ENCODE measurements around the gene FASTK. TPM values are rescaled to one million over a fixed set of nuclear protein-coding genes. Genes with fewer than 3 reads are reported as not detected.

Gene FASTK
- total and polyA plus RNA-seq, 2 donors (not counting 3 experiments of a cell fraction or from before 2014, with no cell fraction given) = 73.3 to 113 TPM

DNA sequence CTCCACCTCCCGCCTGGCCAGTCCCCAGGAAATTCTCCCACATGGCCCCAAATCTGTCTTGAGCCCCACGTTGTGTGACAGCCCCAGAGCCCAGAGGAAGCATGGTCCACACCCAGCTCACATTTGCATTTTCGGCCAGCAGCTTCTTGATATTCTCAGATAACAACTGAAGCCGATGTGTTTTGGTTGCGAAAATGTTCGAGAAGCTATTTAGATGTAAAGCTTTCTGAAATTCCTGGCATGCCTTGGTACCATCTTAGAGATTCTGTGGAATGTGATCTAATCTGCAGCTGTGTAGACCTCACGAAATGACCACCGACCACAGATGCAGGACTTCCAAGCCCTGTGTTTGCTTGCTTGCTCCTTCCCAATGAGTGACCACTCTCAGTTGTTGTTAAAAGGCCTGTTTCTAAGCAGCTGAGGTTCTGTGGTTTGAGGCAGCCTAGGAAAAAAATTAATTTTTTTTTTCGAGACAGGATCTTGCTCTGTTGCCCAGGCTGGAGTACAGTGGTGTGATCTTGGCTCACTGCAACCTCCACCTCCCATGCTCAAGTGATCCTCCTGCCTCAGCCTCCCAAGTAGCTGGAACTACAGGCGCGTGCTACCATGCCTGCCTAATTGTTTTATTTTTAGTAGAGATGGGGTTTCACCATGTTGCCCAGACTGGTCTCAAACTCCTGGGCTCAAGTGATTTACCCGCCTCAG lies 12.4 kb downstream of the FASTK start:
- H3K9me3 ChIP-seq (replicated peaks; ENCODE audit: control insufficient read depth, insufficient read depth, low read length) = no peaks in the 10 kb centered on the region
- H3K4me3 ChIP-seq (replicated peaks in 1 of 3; ENCODE audit: insufficient read depth in 1 of 3, low read depth in 1 of 3, low read length in 3 of 3) = no peak overlapping the region
- H3K4me2 ChIP-seq (ENCODE audit: insufficient read depth, low read length) = no peak overlapping the region
- DNase-seq (ENCODE audit: low read depth, low spot score) (no peak), FAIRE-seq (no peak)
- H3K27me3 ChIP-seq (ENCODE audit: control insufficient read depth in 2 of 2, insufficient read depth in 2 of 2, low read length in 2 of 2) = no peaks in the 10 kb centered on the region
- intact Hi-C loops (cut with micrococcal nuclease) (no loop called here), dilution Hi-C loops (cut with MboI; ENCODE audit: extremely low pct_ligation_motif_present, low sequenced_read_pairs) (no loop called here)
- H3K27ac ChIP-seq (ENCODE audit: insufficient read depth, low read depth, low read length) = no peak overlapping the region
- peaks cover 2% of the 10 kb centered on the region for H3K79me2 ChIP-seq (ENCODE audit: control insufficient read depth, insufficient read depth, low read length)
- H3K9me1 ChIP-seq (replicated peaks; ENCODE audit: control insufficient read depth, extremely low read depth, insufficient read depth, low read length) = no peaks in the 10 kb centered on the region
- no peak overlapping the region for H2AFZ ChIP-seq (ENCODE audit: low read depth, low read length)
- CTCF ChIA-PET = interaction anchor here (0.9 to 1.3 kb wide), 2 partner anchors 8 to 82 kb away, joined by 3 read pairs; no protein-coding TSS in a partner anchor
- H4K20me1 ChIP-seq (replicated peaks; ENCODE audit: control insufficient read depth, extremely low read depth, insufficient read depth, low read length) = no peaks in the 10 kb centered on the region
- H3K4me1 ChIP-seq (ENCODE audit: control insufficient read depth, extremely low read depth, insufficient read depth, low read length) = no peaks in the 10 kb centered on the region
- BruUV-seq (replicated peaks) = no TSS peak
- no peak overlapping the region for H3K9ac ChIP-seq (replicated peaks; ENCODE audit: extremely low read depth, insufficient read depth, low read length)
- POLR2A ChIA-PET = interaction anchor here (1.8 kb wide), 1 partner anchor 12 kb away, joined by 7 read pairs; the partner anchor contains the start of gene FASTK
- TF ChIP-seq GATA2 (IDR thresholded peaks at IDR 0.05; ENCODE audit: insufficient read depth, insufficient read length, low read depth, low read length) = no peak
- no peak for TF ChIP-seq POLR2AphosphoS5 (IDR thresholded peaks at IDR 0.05; ENCODE audit: insufficient read depth, low read depth, low read length)
- no peak for TF ChIP-seq JUN (IDR thresholded peaks at IDR 0.05; ENCODE audit: borderline replicate concordance, insufficient read depth, insufficient read length, low read depth)
- TF ChIP-seq MYC (IDR thresholded peaks at IDR 0.05; ENCODE audit: low read depth, low read length) = no peak
- TF ChIP-seq FOS (IDR thresholded peaks at IDR 0.05; ENCODE audit: borderline replicate concordance, insufficient read depth, low read length) = no peak
- TF ChIP-seq, protein P1, sequence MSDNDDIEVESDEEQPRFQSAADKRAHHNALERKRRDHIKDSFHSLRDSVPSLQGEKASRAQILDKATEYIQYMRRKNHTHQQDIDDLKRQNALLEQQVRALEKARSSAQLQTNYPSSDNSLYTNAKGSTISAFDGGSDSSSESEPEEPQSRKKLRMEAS (IDR thresholded peaks at IDR 0.05; ENCODE audit: insufficient read depth, insufficient read length) = no peak
- no peak for TF ChIP-seq POLR2A (IDR thresholded peaks at IDR 0.05; ENCODE audit: low read depth, low read length)
- TF ChIP-seq, protein P2, sequence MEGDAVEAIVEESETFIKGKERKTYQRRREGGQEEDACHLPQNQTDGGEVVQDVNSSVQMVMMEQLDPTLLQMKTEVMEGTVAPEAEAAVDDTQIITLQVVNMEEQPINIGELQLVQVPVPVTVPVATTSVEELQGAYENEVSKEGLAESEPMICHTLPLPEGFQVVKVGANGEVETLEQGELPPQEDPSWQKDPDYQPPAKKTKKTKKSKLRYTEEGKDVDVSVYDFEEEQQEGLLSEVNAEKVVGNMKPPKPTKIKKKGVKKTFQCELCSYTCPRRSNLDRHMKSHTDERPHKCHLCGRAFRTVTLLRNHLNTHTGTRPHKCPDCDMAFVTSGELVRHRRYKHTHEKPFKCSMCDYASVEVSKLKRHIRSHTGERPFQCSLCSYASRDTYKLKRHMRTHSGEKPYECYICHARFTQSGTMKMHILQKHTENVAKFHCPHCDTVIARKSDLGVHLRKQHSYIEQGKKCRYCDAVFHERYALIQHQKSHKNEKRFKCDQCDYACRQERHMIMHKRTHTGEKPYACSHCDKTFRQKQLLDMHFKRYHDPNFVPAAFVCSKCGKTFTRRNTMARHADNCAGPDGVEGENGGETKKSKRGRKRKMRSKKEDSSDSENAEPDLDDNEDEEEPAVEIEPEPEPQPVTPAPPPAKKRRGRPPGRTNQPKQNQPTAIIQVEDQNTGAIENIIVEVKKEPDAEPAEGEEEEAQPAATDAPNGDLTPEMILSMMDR (IDR thresholded peaks at IDR 0.05; ENCODE audit: extremely low read depth in 1 of 2, insufficient read depth in 1 of 2, low read depth in 1 of 2, low read length in 2 of 2) = no peak
- no peak for TF ChIP-seq EZH2 (IDR thresholded peaks at IDR 0.05; ENCODE audit: borderline replicate concordance, low read depth, low read length, severe bottlenecking)
- H3K36me3 ChIP-seq (ENCODE audit: control insufficient read depth in 2 of 2, extremely low read depth in 1 of 2, insufficient read depth in 2 of 2, low read length in 2 of 2) = peaks cover 18 to 69% of the 10 kb centered on the region in 2 experiments
